ENCODE measurements around the gene MNAT1. TPM values are rescaled to one million over a fixed set of nuclear protein-coding genes. Genes with fewer than 3 reads are reported as not detected.

Gene MNAT1
- polyA plus RNA-seq, 1 of the 3 experiments (the other 2 are of a cell fraction): 38.9 TPM

GRCh38 chr14:60720962-60721325, 13.6 kb upstream of the MNAT1 start:
- Histone ChIP-seq H3K9ac (peak overlapping the region; percentile 89; the same call in 1 of the 2 replicates), H3K36me3 (replicated peaks in 1 of 2; ENCODE audit: control insufficient read depth in 1 of 2, insufficient read depth in 2 of 2, low read length in 1 of 2) (peaks cover 26 to 32% of the 10 kb centered on the region in 2 experiments), H3K79me2 (ENCODE audit: insufficient read depth) (peaks cover 80% of the 10 kb centered on the region), H3K4me3 (ENCODE audit: low read depth in 2 of 2, low read length in 1 of 2) (peak overlapping the region; percentile 82 to 95), H4K20me1 (ENCODE audit: insufficient read depth) (peaks cover 22% of the 10 kb centered on the region; the same call in 1 of the 2 replicates), H3F3A (replicated peaks; ENCODE audit: insufficient read depth) (peaks cover 20% of the 10 kb centered on the region), H3K27ac (ENCODE audit: low read depth in 2 of 2, low read length in 1 of 2) (peak overlapping the region in 1 of 2 experiments; percentile 52; a peak in 3 of 4 replicates), H3K4me2 (peak overlapping the region; percentile 96), H2AFZ (ENCODE audit: low read depth) (no peak overlapping the region), H3K4me1 (ENCODE audit: control insufficient read depth in 1 of 2, insufficient read depth in 2 of 2, low read depth in 1 of 2, low read length in 1 of 2) (peaks cover 13 to 15% of the 10 kb centered on the region in 2 experiments; a peak in 3 of 4 replicates), H3K9me2 (no peaks in the 10 kb centered on the region), H3K27me3 (ENCODE audit: insufficient read depth) (no peaks in the 10 kb centered on the region), H3K9me3 (no peaks in the 10 kb centered on the region)
- WGBS (ENCODE audit: low lambda C conversion rate): 50% methylated on average over 4 of the region's 4 CpGs
- POLR2A ChIA-PET: no interaction called here
- CTCF ChIA-PET: interaction anchor here (1.0 to 1.4 kb wide), 6 partner anchors 15 to 533 kb away, joined by 3 to 6 read pairs (median 4); no protein-coding TSS in a partner anchor
- TF ChIP-seq PBX3 (IDR thresholded peaks at IDR 0.05) (no peak), NFIC (IDR thresholded peaks at IDR 0.05; ENCODE audit: borderline replicate concordance) (no peak), TCF12 (IDR thresholded peaks at IDR 0.05) (no peak), FOSL2 (IDR thresholded peaks at IDR 0.05; ENCODE audit: borderline replicate concordance, low read depth) (no peak), NRF1 (IDR thresholded peaks at IDR 0.05; ENCODE audit: low read depth, low read length) (no peak), EP300 (IDR thresholded peaks at IDR 0.05; ENCODE audit: borderline replicate concordance in 1 of 2, low read depth in 1 of 2, low read length in 1 of 2) (no peak), FOXJ3 (CRISPR knock-in tag; IDR thresholded peaks at IDR 0.05) (no peak), RCOR1 (IDR thresholded peaks at IDR 0.05; ENCODE audit: low read length) (no peak), MXI1 (IDR thresholded peaks at IDR 0.05; ENCODE audit: low read depth, low read length) (no peak), YY1 (IDR thresholded peaks at IDR 0.05; ENCODE audit: low read depth) (no peak)
- TF ChIP-seq, protein P1, sequence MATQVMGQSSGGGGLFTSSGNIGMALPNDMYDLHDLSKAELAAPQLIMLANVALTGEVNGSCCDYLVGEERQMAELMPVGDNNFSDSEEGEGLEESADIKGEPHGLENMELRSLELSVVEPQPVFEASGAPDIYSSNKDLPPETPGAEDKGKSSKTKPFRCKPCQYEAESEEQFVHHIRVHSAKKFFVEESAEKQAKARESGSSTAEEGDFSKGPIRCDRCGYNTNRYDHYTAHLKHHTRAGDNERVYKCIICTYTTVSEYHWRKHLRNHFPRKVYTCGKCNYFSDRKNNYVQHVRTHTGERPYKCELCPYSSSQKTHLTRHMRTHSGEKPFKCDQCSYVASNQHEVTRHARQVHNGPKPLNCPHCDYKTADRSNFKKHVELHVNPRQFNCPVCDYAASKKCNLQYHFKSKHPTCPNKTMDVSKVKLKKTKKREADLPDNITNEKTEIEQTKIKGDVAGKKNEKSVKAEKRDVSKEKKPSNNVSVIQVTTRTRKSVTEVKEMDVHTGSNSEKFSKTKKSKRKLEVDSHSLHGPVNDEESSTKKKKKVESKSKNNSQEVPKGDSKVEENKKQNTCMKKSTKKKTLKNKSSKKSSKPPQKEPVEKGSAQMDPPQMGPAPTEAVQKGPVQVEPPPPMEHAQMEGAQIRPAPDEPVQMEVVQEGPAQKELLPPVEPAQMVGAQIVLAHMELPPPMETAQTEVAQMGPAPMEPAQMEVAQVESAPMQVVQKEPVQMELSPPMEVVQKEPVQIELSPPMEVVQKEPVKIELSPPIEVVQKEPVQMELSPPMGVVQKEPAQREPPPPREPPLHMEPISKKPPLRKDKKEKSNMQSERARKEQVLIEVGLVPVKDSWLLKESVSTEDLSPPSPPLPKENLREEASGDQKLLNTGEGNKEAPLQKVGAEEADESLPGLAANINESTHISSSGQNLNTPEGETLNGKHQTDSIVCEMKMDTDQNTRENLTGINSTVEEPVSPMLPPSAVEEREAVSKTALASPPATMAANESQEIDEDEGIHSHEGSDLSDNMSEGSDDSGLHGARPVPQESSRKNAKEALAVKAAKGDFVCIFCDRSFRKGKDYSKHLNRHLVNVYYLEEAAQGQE (IDR thresholded peaks at IDR 0.05; ENCODE audit: low read depth, low read length): no peak
- DNase-seq: no peak
